OCI-LY7 (cell line): ENCODE results near the gene TEPSIN.

ENCODE experiments used
- EZH2phosphoT487 ChIP-seq: fragments of 200-600 bp; sonication (generic); IDR thresholded peaks from 2 replicates; pipeline ENCODE4 v1.6.1; 2018; ENCODE audit warnings: low read depth, borderline replicate concordance, mild to moderate bottlenecking, mixed run types, antibody characterized with exemption, low read length, moderate library complexity, mixed read lengths
- TF ChIP-seq, protein P1 (sequence below): fragments of 200-600 bp; sonication (generic); conservative IDR thresholded peaks from 2 replicates; pipeline ENCODE4 v1.5.1; 2014; ENCODE audit warnings: mild to moderate bottlenecking, antibody characterized with exemption, low read length, moderate library complexity, mixed read lengths

GRCh38 chr17:81258292-81258691, 19.4 kb upstream of the TEPSIN start:
- TF ChIP-seq, protein P1, sequence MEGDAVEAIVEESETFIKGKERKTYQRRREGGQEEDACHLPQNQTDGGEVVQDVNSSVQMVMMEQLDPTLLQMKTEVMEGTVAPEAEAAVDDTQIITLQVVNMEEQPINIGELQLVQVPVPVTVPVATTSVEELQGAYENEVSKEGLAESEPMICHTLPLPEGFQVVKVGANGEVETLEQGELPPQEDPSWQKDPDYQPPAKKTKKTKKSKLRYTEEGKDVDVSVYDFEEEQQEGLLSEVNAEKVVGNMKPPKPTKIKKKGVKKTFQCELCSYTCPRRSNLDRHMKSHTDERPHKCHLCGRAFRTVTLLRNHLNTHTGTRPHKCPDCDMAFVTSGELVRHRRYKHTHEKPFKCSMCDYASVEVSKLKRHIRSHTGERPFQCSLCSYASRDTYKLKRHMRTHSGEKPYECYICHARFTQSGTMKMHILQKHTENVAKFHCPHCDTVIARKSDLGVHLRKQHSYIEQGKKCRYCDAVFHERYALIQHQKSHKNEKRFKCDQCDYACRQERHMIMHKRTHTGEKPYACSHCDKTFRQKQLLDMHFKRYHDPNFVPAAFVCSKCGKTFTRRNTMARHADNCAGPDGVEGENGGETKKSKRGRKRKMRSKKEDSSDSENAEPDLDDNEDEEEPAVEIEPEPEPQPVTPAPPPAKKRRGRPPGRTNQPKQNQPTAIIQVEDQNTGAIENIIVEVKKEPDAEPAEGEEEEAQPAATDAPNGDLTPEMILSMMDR = no peak
- TF ChIP-seq EZH2phosphoT487 = no peak
